Naive thymus-derived CD4-positive, alpha-beta T cell (primary cell): Measurements from ENCODE around the gene NDUFA6. TPM values are rescaled to one million over a fixed set of nuclear protein-coding genes. Genes with fewer than 3 reads are reported as not detected.
"Not testable (repeated sequence)": the region's sequence is repeated elsewhere in the genome, so short reads cannot be mapped to it uniquely, and the experiment has no call there.

Experiments used
- ATAC-seq: fragments of 150-1000 bp; cut with Tn5 transposase; 2 replicates; pipeline ENCODE4 v1.10.0; 2021; ENCODE audit warnings: mild to moderate bottlenecking, moderate library complexity
- CTCF ChIA-PET: fragments of 350-600 bp; sonication (Branson Sonifier 250); formaldehyde crosslinking; loops from one replicate; lab custom pipeline; 2021; ENCODE audit warnings: antibody characterized with exemption; lab: Charles Lee
- POLR2A ChIA-PET: fragments of 350-600 bp; sonication (Branson Sonifier 250); formaldehyde crosslinking; loops from one replicate; lab custom pipeline; 2021; ENCODE audit warnings: antibody characterized with exemption, inconsistent platforms; lab: Charles Lee
- DNase-seq, 9 donors: peaks; one replicate each; pipeline versions ENCODE4 v3.0.0 to v3.0.0-alpha.2; 2020 to 2022; ENCODE audit warnings: mixed read lengths in 1 of 9
- H3K27ac ChIP-seq: one replicate; pipeline ENCODE4 v1.7.0; 2013; ENCODE audit warnings: mild to moderate bottlenecking, low read depth, low read length, moderate library complexity
- H3K27me3 ChIP-seq, 2 donors: one replicate each; pipeline ENCODE4 v1.7.0; 2013; ENCODE audit warnings: low read length in 2 of 2, mild to moderate bottlenecking in 2 of 2, moderate library complexity in 2 of 2; ENCODE audit not compliant: control insufficient read depth in 2 of 2, insufficient read depth in 2 of 2
- H3K36me3 ChIP-seq, 3 experiments: 1 replicate in 2 of 3; 2 replicates in 1 of 3; pipeline ENCODE4 v1.7.0; 2013; ENCODE audit warnings: low read length in 3 of 3, mild to moderate bottlenecking in 3 of 3, moderate library complexity in 1 of 3; ENCODE audit not compliant: insufficient read depth in 3 of 3, control insufficient read depth in 2 of 3
- H3K4me1 ChIP-seq, 2 donors: one replicate each; pipeline ENCODE4 v1.7.0; 2013; ENCODE audit warnings: low read length in 2 of 2, mild to moderate bottlenecking in 2 of 2, moderate library complexity in 1 of 2; ENCODE audit not compliant: control insufficient read depth in 2 of 2, insufficient read depth in 2 of 2
- H3K4me3 ChIP-seq: 2 replicates; pipeline ENCODE4 v1.7.0; 2013; ENCODE audit warnings: mild to moderate bottlenecking, low read length
- H3K9me3 ChIP-seq, 3 experiments: 1 replicate in 2 of 3; 2 replicates in 1 of 3; pipeline ENCODE4 v1.7.0; 2013; ENCODE audit warnings: low read length in 3 of 3; ENCODE audit not compliant: control insufficient read depth in 2 of 3
- H3K27ac Mint-ChIP-seq, 9 donors: one replicate each; pipeline ENCODE4 v1.8.0; 2020 to 2022; ENCODE audit warnings: mixed read lengths in 9 of 9, mild to moderate bottlenecking in 8 of 9, moderate library complexity in 5 of 9, inconsistent platforms in 2 of 9
- H3K27me3 Mint-ChIP-seq, 5 donors: one replicate each; pipeline ENCODE4 v1.8.0; 2021 to 2022; ENCODE audit warnings: mixed read lengths in 5 of 5, mild to moderate bottlenecking in 1 of 5
- H3K36me3 Mint-ChIP-seq, 5 donors: one replicate each; pipeline ENCODE4 v1.8.0; 2020 to 2022; ENCODE audit warnings: mixed read lengths in 5 of 5, mild to moderate bottlenecking in 3 of 5, inconsistent platforms in 1 of 5
- H3K4me1 Mint-ChIP-seq, 7 donors: one replicate each; pipeline ENCODE4 v1.8.0; 2020 to 2022; ENCODE audit warnings: mixed read lengths in 7 of 7, mild to moderate bottlenecking in 3 of 7, inconsistent platforms in 1 of 7
- H3K4me3 Mint-ChIP-seq, 10 donors: one replicate each; pipeline ENCODE4 v1.8.0; 2020 to 2022; ENCODE audit warnings: mild to moderate bottlenecking in 10 of 10, mixed read lengths in 10 of 10, moderate library complexity in 6 of 10, inconsistent platforms in 2 of 10
- H3K9me3 Mint-ChIP-seq, 11 donors: one replicate each; pipeline ENCODE4 v1.8.0; 2020 to 2022; ENCODE audit warnings: mixed read lengths in 11 of 11, mild to moderate bottlenecking in 4 of 11, inconsistent platforms in 1 of 11, moderate library complexity in 1 of 11
- intact Hi-C, 2 donors: fragments of 100-400 bp; cut with micrococcal nuclease; formaldehyde crosslinking; loops; one replicate each; pipeline ENCODE4 v1.15.1; 2023
- polyA plus RNA-seq, 2 donors: library from polyadenylated mRNA; unstranded; fragments of 300-500 nt; fragmentation: Illumina TruSeq; gene quantifications; one replicate each; pipeline ENCODE4 v1.2.3, GENCODE V29; 2021
- total RNA-seq, 6 experiments: library from RNA in 5 of 6; stranded (reverse) in 5 of 6; gene quantifications; 1 replicate in 5 of 6; 2 replicates in 1 of 6; pipeline ENCODE4 v1.2.3 and lab custom pipeline; 2021 to 2026

The NDUFA6 gene
- total RNA-seq, result 10 to 100 TPM; 35.0 to 66.4 (median 40.6) TPM
- polyA plus RNA-seq, result 100 to 1,000 TPM in 1 of 2 donors, 10 to 100 TPM in 1; 96.9 to 123 TPM
- 32.6 reads per million, percentile 62 among the genes with 10 or more reads in this experiment for total RNA-seq (lab: John Stamatoyannopoulos, UW)

- Mint-ChIP-seq H3K9me3 (peaks cover 0 to 5% (median 0%) of the 10 kb centered on the region in 11 donors), H3K27me3 (no peaks in the 10 kb centered on the region), H3K4me3 (peak within 1 kb of the TSS; percentile 94 to 99 (median 98)), H3K4me1 (peaks cover 14 to 56% (median 36%) of the 10 kb centered on the region in 7 donors), H3K36me3 (peaks cover 0 to 32% (median 16%) of the 10 kb centered on the region in 5 donors), H3K27ac (peak within 1 kb of the TSS; percentile 92 to 100 (median 99))
- H3K27ac ChIP-seq, result peak within 1 kb of the TSS; percentile 96
- DNase-seq (peak; percentile 92 to 99 (median 98)), ATAC-seq (peak; percentile 93)
- peaks cover 2 to 19% (median 11%) of the 10 kb centered on the region in 3 experiments for H3K36me3 ChIP-seq
- peak within 1 kb of the TSS; percentile 96 for H3K4me3 ChIP-seq
- H3K27me3 ChIP-seq, result no peaks in the 10 kb centered on the region
- intact Hi-C loops, result loop anchor here (1.0 to 5.0 kb wide), 19 partner anchors 12 to 1454 kb away; partner anchors contain the start of genes NAGA (in 2 of the 2), SMDT1 (in 2 of the 2), MRTFA (in 1 of the 2) and POLDIP3 (in 1 of the 2)
- ChIA-PET POLR2A (interaction anchor here (0.6 to 6.7 kb wide), 23 partner anchors 11 to 1021 kb away, joined by 3 to 136 read pairs (median 4); partner anchors contain the start of genes NAGA, PHETA2, POLDIP3 and SMDT1), CTCF (interaction anchor here (0.6 to 2.9 kb wide), 28 partner anchors 9 to 353 kb away, joined by 3 to 19 read pairs (median 4); partner anchors contain the start of genes NAGA and SMIM45)
- peaks cover 15 to 22% of the 10 kb centered on the region in 2 donors for H3K4me1 ChIP-seq
- no peaks in the 10 kb centered on the region for H3K9me3 ChIP-seq
Observed at GRCh38 chr22:42090596-42091454, at the start of gene NDUFA6. TSS of gene NDUFA6 (minus strand) at chr22:42090772. CDS start at chr22:42090744, 28 bp downstream.

- H3K27ac ChIP-seq, CTCF ChIA-PET, intact Hi-C loops, H3K27me3 ChIP-seq, H3K27me3 Mint-ChIP-seq, DNase-seq, POLR2A ChIA-PET, H3K27ac Mint-ChIP-seq, H3K4me1 ChIP-seq, H3K36me3 ChIP-seq, H3K9me3 ChIP-seq, H3K4me1 Mint-ChIP-seq, H3K9me3 Mint-ChIP-seq, ATAC-seq, H3K4me3 Mint-ChIP-seq, H3K4me3 ChIP-seq: not testable (repeated sequence)
- H3K36me3 Mint-ChIP-seq, result peaks cover 5 to 26% (median 7%) of the 10 kb centered on the region in 5 donors
Observed at GRCh38 chr22:42140153-42140552, 49.6 kb upstream of the NDUFA6 start.

DNA sequence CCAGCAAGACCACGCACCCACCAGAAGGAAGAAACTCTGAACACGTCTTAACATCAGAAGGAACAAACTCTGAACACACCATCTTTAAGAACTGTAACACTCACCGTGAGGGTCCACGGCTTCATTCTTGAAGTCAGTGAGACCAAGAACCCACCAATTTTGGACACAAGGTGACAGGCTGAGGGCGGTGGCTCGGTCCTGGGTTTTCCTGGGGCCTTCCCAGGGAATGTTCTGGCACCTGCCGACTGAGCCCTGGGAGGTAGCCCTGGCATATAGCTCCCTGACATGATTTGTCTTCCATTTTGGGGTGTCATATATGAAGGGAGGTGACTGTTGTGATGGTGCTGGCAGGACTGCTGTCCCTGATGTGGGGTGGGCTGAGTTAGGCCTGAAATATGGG, 48.9 kb upstream of the NDUFA6 start:
- H3K4me3 ChIP-seq, H3K4me1 ChIP-seq, H3K9me3 Mint-ChIP-seq, intact Hi-C loops, H3K9me3 ChIP-seq, H3K27ac ChIP-seq, H3K4me1 Mint-ChIP-seq, CTCF ChIA-PET, H3K4me3 Mint-ChIP-seq, H3K27me3 Mint-ChIP-seq, H3K36me3 ChIP-seq, DNase-seq, ATAC-seq, H3K27me3 ChIP-seq: not testable (repeated sequence)
- POLR2A ChIA-PET, result interaction anchor here (0.6 kb wide), 1 partner anchor 397 kb away, joined by 3 read pairs; no protein-coding TSS in a partner anchor
- H3K27ac Mint-ChIP-seq, result peak overlapping the region in 1 of 9 donors; percentile 75
- peaks cover 5 to 22% (median 7%) of the 10 kb centered on the region in 5 donors for H3K36me3 Mint-ChIP-seq

- H3K4me1 ChIP-seq, result no peaks in the 10 kb centered on the region
- no peaks in the 10 kb centered on the region for H3K27me3 Mint-ChIP-seq
- POLR2A ChIA-PET, result interaction anchor here (0.6 kb wide), 2 partner anchors 17 to 396 kb away, joined by 3 read pairs; no protein-coding TSS in a partner anchor
- ATAC-seq (no peak), DNase-seq (no peak)
- H3K27ac ChIP-seq, result no peak overlapping the region
- H3K4me3 Mint-ChIP-seq, result no peak overlapping the region
- CTCF ChIA-PET, result no interaction called here
- no peaks in the 10 kb centered on the region for H3K9me3 Mint-ChIP-seq
- H3K4me3 ChIP-seq, result no peak overlapping the region
- no peaks in the 10 kb centered on the region for H3K9me3 ChIP-seq
- intact Hi-C loops, result no loop called here
- H3K36me3 ChIP-seq, result peaks cover 0 to 4% (median 0%) of the 10 kb centered on the region in 3 experiments
- H3K36me3 Mint-ChIP-seq, result peaks cover 5 to 22% (median 7%) of the 10 kb centered on the region in 5 donors
- peaks cover 0 to 3% (median 0%) of the 10 kb centered on the region in 7 donors for H3K4me1 Mint-ChIP-seq
- H3K27me3 ChIP-seq, result no peaks in the 10 kb centered on the region
- H3K27ac Mint-ChIP-seq, result peak overlapping the region in 1 of 9 donors; percentile 75
Observed at GRCh38 chr22:42138972-42139371, 48.4 kb upstream of the NDUFA6 start.

GRCh38 chr22:42138122-42138770, 47.7 kb upstream of the NDUFA6 start:
- Histone ChIP-seq H3K27ac (no peak overlapping the region), H3K27me3 (no peaks in the 10 kb centered on the region), H3K36me3 (peaks cover 0 to 4% (median 0%) of the 10 kb centered on the region in 3 experiments), H3K4me3 (no peak overlapping the region), H3K9me3 (no peaks in the 10 kb centered on the region), H3K4me1 (no peaks in the 10 kb centered on the region)
- Mint-ChIP-seq H3K27ac (no peak overlapping the region), H3K27me3 (no peaks in the 10 kb centered on the region), H3K36me3 (peaks cover 5 to 22% (median 7%) of the 10 kb centered on the region in 5 donors), H3K9me3 (no peaks in the 10 kb centered on the region), H3K4me3 (no peak overlapping the region), H3K4me1 (peaks cover 0 to 2% (median 0%) of the 10 kb centered on the region in 7 donors)
- DNase-seq (no peak), ATAC-seq (no peak)
- ChIA-PET CTCF (no interaction called here), POLR2A (interaction anchor here (0.6 kb wide), 1 partner anchor 18 kb away, joined by 3 read pairs; no protein-coding TSS in a partner anchor)
- intact Hi-C loops, result no loop called here

GRCh38 chr22:42135688-42136087, 45.1 kb upstream of the NDUFA6 start:
- H3K36me3 Mint-ChIP-seq, result peaks cover 4 to 14% (median 7%) of the 10 kb centered on the region in 5 donors

More at GRCh38 chr22:42135688-42136087, 45.1 kb upstream of the NDUFA6 start:
- H3K27ac Mint-ChIP-seq, H3K4me1 ChIP-seq, H3K4me1 Mint-ChIP-seq, H3K9me3 Mint-ChIP-seq, CTCF ChIA-PET, H3K9me3 ChIP-seq, H3K27ac ChIP-seq, H3K4me3 Mint-ChIP-seq, H3K36me3 ChIP-seq, ATAC-seq, POLR2A ChIA-PET, intact Hi-C loops, DNase-seq, H3K4me3 ChIP-seq, H3K27me3 ChIP-seq, H3K27me3 Mint-ChIP-seq: not testable (repeated sequence)
